ENCODE data around the gene CFAP126.

GRCh38 chr1:161388639-161389038 is 21.0 kb upstream of the CFAP126 start:
- TF ChIP-seq CTCF (IDR thresholded peaks at IDR 0.05; ENCODE audit: borderline replicate concordance, extremely low read depth, low read length, poor library complexity, severe bottlenecking) (peak; percentile 39), EZH2 (IDR thresholded peaks at IDR 0.05; ENCODE audit: borderline replicate concordance, low read depth, low read length, severe bottlenecking) (no peak)
